WTC11 (cell line): Measurements from ENCODE around the gene POMT1. TPM values are rescaled to one million over a fixed set of nuclear protein-coding genes. Genes with fewer than 3 reads are reported as not detected.
A peak's percentile ranks its signal among the peaks of the same experiment; 100 is the strongest.

Experiments
- ATAC-seq: fragments of 200-7000 bp; cut with Tn5 transposase; 2 replicates; pipeline ENCODE4 v1.10.0; 2021; ENCODE audit warnings: mild to moderate bottlenecking, moderate library complexity
- CTCF ChIA-PET: fragments of 300-600 bp; sonication (Branson Sonifier 250); formaldehyde crosslinking; loops from one replicate; lab custom pipeline; 2021; ENCODE audit warnings: antibody characterized with exemption; lab: Charles Lee
- POLR2A ChIA-PET: fragments of 350-600 bp; sonication (Branson Sonifier 250); formaldehyde crosslinking; loops from one replicate; lab custom pipeline; 2021; ENCODE audit warnings: antibody characterized with exemption; lab: Charles Lee
- DNase-seq: peaks from one replicate; pipeline ENCODE4 v3.0.0; 2021; ENCODE audit warnings: low spot score
- H3K27ac Mint-ChIP-seq: 2 replicates; pipeline ENCODE4 v1.8.0; 2021; ENCODE audit warnings: mixed read lengths
- H3K27me3 Mint-ChIP-seq: 2 replicates; pipeline ENCODE4 v1.8.0; 2021; ENCODE audit warnings: low read depth, mild to moderate bottlenecking, moderate library complexity, mixed read lengths
- H3K36me3 Mint-ChIP-seq: 2 replicates; pipeline ENCODE4 v1.8.0; 2021; ENCODE audit warnings: mixed read lengths
- H3K4me1 Mint-ChIP-seq: 2 replicates; pipeline ENCODE4 v1.8.0; 2022; ENCODE audit warnings: mixed read lengths
- H3K4me3 Mint-ChIP-seq: 2 replicates; pipeline ENCODE4 v1.8.0; 2021; ENCODE audit warnings: mild to moderate bottlenecking, moderate library complexity, mixed read lengths
- H3K9me3 Mint-ChIP-seq: 2 replicates; pipeline ENCODE4 v1.8.0; 2021; ENCODE audit warnings: mixed read lengths
- ATF1 ChIP-seq: sonication (generic); formaldehyde crosslinking; IDR thresholded peaks from 2 replicates; pipeline ENCODE4 v1.8.1; 2023; ENCODE audit warnings: mild to moderate bottlenecking, moderate library complexity, missing genetic modification reagents
- ESRRA ChIP-seq: sonication (generic); formaldehyde crosslinking; IDR thresholded peaks from 2 replicates; pipeline ENCODE4 v1.8.1; 2022; ENCODE audit warnings: mild to moderate bottlenecking, missing genetic modification reagents, borderline replicate concordance
- NFYB ChIP-seq: sonication (generic); formaldehyde crosslinking; conservative IDR thresholded peaks from 2 replicates; pipeline ENCODE4 v1.8.0; 2022; ENCODE audit warnings: low read depth, missing genetic modification reagents
- NR3C1 ChIP-seq: sonication (generic); formaldehyde crosslinking; conservative IDR thresholded peaks from 2 replicates; pipeline ENCODE4 v1.8.1; 2023; ENCODE audit warnings: low read depth, mild to moderate bottlenecking, missing genetic modification reagents
- PRDM15 ChIP-seq: sonication (generic); formaldehyde crosslinking; IDR thresholded peaks from 2 replicates; pipeline ENCODE4 v1.8.0; 2022; ENCODE audit warnings: missing genetic modification reagents
- SMAD3 ChIP-seq: sonication (generic); formaldehyde crosslinking; IDR thresholded peaks from 2 replicates; pipeline ENCODE4 v1.8.0; 2022; ENCODE audit warnings: missing genetic modification reagents, mild to moderate bottlenecking, borderline replicate concordance
- TEAD1 ChIP-seq: sonication (generic); formaldehyde crosslinking; IDR thresholded peaks from 2 replicates; pipeline ENCODE4 v1.8.0; 2022; ENCODE audit warnings: mild to moderate bottlenecking, missing genetic modification reagents
- ZBTB43 ChIP-seq: sonication (generic); formaldehyde crosslinking; IDR thresholded peaks from 2 replicates; pipeline ENCODE4 v1.8.1; 2023; ENCODE audit warnings: mild to moderate bottlenecking, missing genetic modification reagents
- ZNF317 ChIP-seq: sonication (generic); formaldehyde crosslinking; IDR thresholded peaks from 2 replicates; pipeline ENCODE4 v1.8.1; 2023; ENCODE audit warnings: low read depth, mild to moderate bottlenecking, moderate library complexity, missing genetic modification reagents, borderline replicate concordance
- ZNF671 ChIP-seq: fragments of 250-450 bp; sonication (Bioruptor Pico); IDR thresholded peaks from 2 replicates; pipeline ENCODE4 v1.8.0; 2021; ENCODE audit warnings: mild to moderate bottlenecking
- total RNA-seq: library from RNA; stranded (reverse); gene quantifications from 3 replicates; pipeline ENCODE4 v1.2.3, GENCODE V29; 2021
- TF ChIP-seq, protein P1 (sequence below): fragments of 200-600 bp; IDR thresholded peaks from 2 replicates; pipeline ENCODE4 v1.8.0; 2022; ENCODE audit warnings: antibody characterized with exemption
- TF ChIP-seq, protein P2 (sequence below): sonication (generic); formaldehyde crosslinking; IDR thresholded peaks from 2 replicates; pipeline ENCODE4 v1.8.1; 2022; ENCODE audit warnings: mild to moderate bottlenecking, moderate library complexity, missing genetic modification reagents
- TF ChIP-seq, protein P3 (sequence below): sonication (generic); formaldehyde crosslinking; IDR thresholded peaks from 2 replicates; pipeline ENCODE4 v1.8.1; 2023; ENCODE audit warnings: mild to moderate bottlenecking, missing genetic modification reagents, borderline replicate concordance

POMT1 gene
- total RNA-seq, 1 experiment from 2014 or later, result 36.2 TPM

DNA sequence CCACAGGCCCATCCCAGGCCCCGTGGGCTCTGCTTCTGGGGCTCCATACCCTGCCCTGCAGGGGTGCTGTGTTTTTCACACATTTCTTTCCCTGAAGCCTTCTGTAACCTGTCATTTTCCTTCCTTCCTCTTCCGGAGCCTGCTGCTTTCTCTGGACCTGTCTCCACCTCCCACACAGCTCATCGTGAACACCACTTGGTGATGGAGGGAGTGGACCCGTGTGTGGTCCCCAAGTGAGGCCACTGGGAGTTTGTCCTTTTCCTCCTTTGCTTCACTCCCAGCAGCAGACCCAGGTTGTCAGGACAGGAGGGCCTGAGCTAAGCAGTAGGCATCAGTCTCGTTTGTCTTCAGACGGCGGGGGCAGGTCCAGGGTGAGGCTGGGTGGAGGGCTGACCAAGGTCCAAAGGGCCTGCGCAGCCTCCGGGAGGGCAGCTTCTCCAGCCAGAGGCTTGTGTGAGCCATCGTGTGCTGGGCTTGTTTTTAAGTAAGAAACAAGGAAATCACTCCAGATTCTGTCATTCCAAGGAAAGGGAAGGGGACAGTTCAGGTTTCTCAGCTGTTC, 5.8 kb upstream of the POMT1 start:
- TF ChIP-seq NFYB (CRISPR knock-in tag), result no peak
- no peak for TF ChIP-seq NR3C1 (CRISPR knock-in tag)
- TF ChIP-seq ZNF317 (CRISPR knock-in tag), result no peak
- no peak for TF ChIP-seq PRDM15 (CRISPR knock-in tag)
- TF ChIP-seq, protein P1, sequence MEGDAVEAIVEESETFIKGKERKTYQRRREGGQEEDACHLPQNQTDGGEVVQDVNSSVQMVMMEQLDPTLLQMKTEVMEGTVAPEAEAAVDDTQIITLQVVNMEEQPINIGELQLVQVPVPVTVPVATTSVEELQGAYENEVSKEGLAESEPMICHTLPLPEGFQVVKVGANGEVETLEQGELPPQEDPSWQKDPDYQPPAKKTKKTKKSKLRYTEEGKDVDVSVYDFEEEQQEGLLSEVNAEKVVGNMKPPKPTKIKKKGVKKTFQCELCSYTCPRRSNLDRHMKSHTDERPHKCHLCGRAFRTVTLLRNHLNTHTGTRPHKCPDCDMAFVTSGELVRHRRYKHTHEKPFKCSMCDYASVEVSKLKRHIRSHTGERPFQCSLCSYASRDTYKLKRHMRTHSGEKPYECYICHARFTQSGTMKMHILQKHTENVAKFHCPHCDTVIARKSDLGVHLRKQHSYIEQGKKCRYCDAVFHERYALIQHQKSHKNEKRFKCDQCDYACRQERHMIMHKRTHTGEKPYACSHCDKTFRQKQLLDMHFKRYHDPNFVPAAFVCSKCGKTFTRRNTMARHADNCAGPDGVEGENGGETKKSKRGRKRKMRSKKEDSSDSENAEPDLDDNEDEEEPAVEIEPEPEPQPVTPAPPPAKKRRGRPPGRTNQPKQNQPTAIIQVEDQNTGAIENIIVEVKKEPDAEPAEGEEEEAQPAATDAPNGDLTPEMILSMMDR, result no peak
- TF ChIP-seq, protein P2, sequence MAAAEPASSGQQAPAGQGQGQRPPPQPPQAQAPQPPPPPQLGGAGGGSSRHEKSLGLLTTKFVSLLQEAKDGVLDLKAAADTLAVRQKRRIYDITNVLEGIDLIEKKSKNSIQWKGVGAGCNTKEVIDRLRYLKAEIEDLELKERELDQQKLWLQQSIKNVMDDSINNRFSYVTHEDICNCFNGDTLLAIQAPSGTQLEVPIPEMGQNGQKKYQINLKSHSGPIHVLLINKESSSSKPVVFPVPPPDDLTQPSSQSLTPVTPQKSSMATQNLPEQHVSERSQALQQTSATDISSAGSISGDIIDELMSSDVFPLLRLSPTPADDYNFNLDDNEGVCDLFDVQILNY (CRISPR knock-in tag), result no peak
- TF ChIP-seq ATF1 (CRISPR knock-in tag), result no peak
- no peak for TF ChIP-seq SMAD3 (CRISPR knock-in tag)
- no peak for TF ChIP-seq TEAD1 (CRISPR knock-in tag)
- TF ChIP-seq, protein P3, sequence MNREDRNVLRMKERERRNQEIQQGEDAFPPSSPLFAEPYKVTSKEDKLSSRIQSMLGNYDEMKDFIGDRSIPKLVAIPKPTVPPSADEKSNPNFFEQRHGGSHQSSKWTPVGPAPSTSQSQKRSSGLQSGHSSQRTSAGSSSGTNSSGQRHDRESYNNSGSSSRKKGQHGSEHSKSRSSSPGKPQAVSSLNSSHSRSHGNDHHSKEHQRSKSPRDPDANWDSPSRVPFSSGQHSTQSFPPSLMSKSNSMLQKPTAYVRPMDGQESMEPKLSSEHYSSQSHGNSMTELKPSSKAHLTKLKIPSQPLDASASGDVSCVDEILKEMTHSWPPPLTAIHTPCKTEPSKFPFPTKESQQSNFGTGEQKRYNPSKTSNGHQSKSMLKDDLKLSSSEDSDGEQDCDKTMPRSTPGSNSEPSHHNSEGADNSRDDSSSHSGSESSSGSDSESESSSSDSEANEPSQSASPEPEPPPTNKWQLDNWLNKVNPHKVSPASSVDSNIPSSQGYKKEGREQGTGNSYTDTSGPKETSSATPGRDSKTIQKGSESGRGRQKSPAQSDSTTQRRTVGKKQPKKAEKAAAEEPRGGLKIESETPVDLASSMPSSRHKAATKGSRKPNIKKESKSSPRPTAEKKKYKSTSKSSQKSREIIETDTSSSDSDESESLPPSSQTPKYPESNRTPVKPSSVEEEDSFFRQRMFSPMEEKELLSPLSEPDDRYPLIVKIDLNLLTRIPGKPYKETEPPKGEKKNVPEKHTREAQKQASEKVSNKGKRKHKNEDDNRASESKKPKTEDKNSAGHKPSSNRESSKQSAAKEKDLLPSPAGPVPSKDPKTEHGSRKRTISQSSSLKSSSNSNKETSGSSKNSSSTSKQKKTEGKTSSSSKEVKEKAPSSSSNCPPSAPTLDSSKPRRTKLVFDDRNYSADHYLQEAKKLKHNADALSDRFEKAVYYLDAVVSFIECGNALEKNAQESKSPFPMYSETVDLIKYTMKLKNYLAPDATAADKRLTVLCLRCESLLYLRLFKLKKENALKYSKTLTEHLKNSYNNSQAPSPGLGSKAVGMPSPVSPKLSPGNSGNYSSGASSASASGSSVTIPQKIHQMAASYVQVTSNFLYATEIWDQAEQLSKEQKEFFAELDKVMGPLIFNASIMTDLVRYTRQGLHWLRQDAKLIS (CRISPR knock-in tag), result no peak
- no peak for TF ChIP-seq ESRRA (CRISPR knock-in tag)
- TF ChIP-seq ZNF671, result no peak
- Mint-ChIP-seq H3K9me3 (no peaks in the 10 kb centered on the region), H3K27me3 (no peaks in the 10 kb centered on the region), H3K27ac (no peak overlapping the region), H3K4me3 (no peak overlapping the region), H3K4me1 (0 out of 2 replicates have a peak, but pooled peaks cover 5% of the 10 kb centered on the region), H3K36me3 (peaks cover 73% of the 10 kb centered on the region)
- ChIA-PET CTCF (interaction anchor here (1.5 kb wide), 1 partner anchor 147 kb away, joined by 4 read pairs; no protein-coding TSS in a partner anchor), POLR2A (no interaction called here)
- DNase-seq (no peak), ATAC-seq (no peak)

- ATAC-seq (no peak), DNase-seq (no peak)
- Mint-ChIP-seq H3K4me3 (no peak overlapping the region), H3K27ac (peak overlapping the region; percentile 60), H3K9me3 (no peaks in the 10 kb centered on the region), H3K4me1 (peaks cover 16% of the 10 kb centered on the region), H3K36me3 (peaks cover 49% of the 10 kb centered on the region), H3K27me3 (peaks cover 8% of the 10 kb centered on the region)
- ChIA-PET CTCF (interaction anchor here (0.6 kb wide), 1 partner anchor 221 kb away, joined by 3 read pairs; no protein-coding TSS in a partner anchor), POLR2A (interaction anchor here (0.6 to 0.8 kb wide), 2 partner anchors 41 to 449 kb away, joined by 3 read pairs; no protein-coding TSS in a partner anchor)
- no peak for TF ChIP-seq ZBTB43 (CRISPR knock-in tag)
Measured at GRCh38 chr9:131499254-131499767, 3.4 kb upstream of the POMT1 start.
